B cell (primary cell): Measurements from ENCODE around the gene ANKRD44. TPM values are rescaled to one million over a fixed set of nuclear protein-coding genes. Genes with fewer than 3 reads are reported as not detected.
A peak's percentile ranks its signal among the peaks of the same experiment; 100 is the strongest.

Experiments
- ATAC-seq: fragments of 200-7000 bp; cut with Tn5 transposase; one replicate; pipeline ENCODE4 v1.10.0; 2021; ENCODE audit warnings: low read depth, mild to moderate bottlenecking, moderate number of reproducible peaks, moderate library complexity
- CTCF ChIA-PET: fragments of 350-600 bp; sonication (Branson Sonifier 250); formaldehyde crosslinking; loops from one replicate; lab custom pipeline; 2021; ENCODE audit warnings: antibody characterized with exemption, inconsistent platforms; lab: Charles Lee
- POLR2A ChIA-PET: fragments of 350-600 bp; sonication (Branson Sonifier 250); formaldehyde crosslinking; loops from one replicate; lab custom pipeline; 2021; ENCODE audit warnings: antibody characterized with exemption; lab: Charles Lee
- DNase-seq: peaks from one replicate; pipeline ENCODE4 v3.0.0; 2013
- H2AFZ ChIP-seq: 2 replicates; pipeline ENCODE4 v1.6.1; 2012; ENCODE audit warnings: mild to moderate bottlenecking, low read depth, low read length; ENCODE audit not compliant: insufficient read depth, poor library complexity, severe bottlenecking
- H3K27ac ChIP-seq, 2 donors: 1 replicate in 1 of 2; 2 replicates in 1 of 2; pipeline ENCODE4 v1.5.1; 2012 to 2013; ENCODE audit warnings: low read length in 2 of 2, mild to moderate bottlenecking in 2 of 2, moderate library complexity in 1 of 2
- H3K27me3 ChIP-seq, 4 experiments: fragments of 200-600 bp in 1 of 4; sonication (generic) in 1 of 4; replicated peaks in 1 of 4; 1 replicate in 2 of 4; 2 replicates in 2 of 4; pipeline versions ENCODE4 v1.6.1 to v1.7.0; 2013 to 2016; ENCODE audit warnings: low read length in 3 of 4, mild to moderate bottlenecking in 2 of 4, mixed read lengths in 1 of 4, moderate library complexity in 1 of 4; ENCODE audit not compliant: insufficient read depth in 4 of 4, control insufficient read depth in 3 of 4; ENCODE audit errors: control extremely low read depth in 1 of 4
- H3K36me3 ChIP-seq, 2 experiments: replicated peaks in 1 of 2; 1 replicate in 1 of 2; 2 replicates in 1 of 2; pipeline versions ENCODE4 v1.6.1 to v1.7.1; 2013; ENCODE audit warnings: low read length in 1 of 2; ENCODE audit not compliant: insufficient read depth in 2 of 2, control insufficient read depth in 1 of 2; ENCODE audit errors: control extremely low read depth in 1 of 2, extremely low read depth in 1 of 2
- H3K4me1 ChIP-seq, 2 donors: fragments of 200-600 bp in 1 of 2; sonication (generic) in 1 of 2; 1 replicate in 1 of 2; 2 replicates in 1 of 2; pipeline versions ENCODE4 v1.5.1 to v1.6.1; 2013 to 2017; ENCODE audit warnings: low read length in 2 of 2; ENCODE audit not compliant: control insufficient read depth in 2 of 2, insufficient read depth in 2 of 2
- H3K4me2 ChIP-seq: replicated peaks from 2 replicates; pipeline ENCODE3; 2012; ENCODE audit warnings: mild to moderate bottlenecking, low read depth, low read length; ENCODE audit not compliant: poor library complexity, severe bottlenecking
- H3K4me3 ChIP-seq, 5 experiments: fragments of 200-600 bp in 1 of 5; sonication (generic) in 1 of 5; 1 replicate in 3 of 5; 2 replicates in 2 of 5; pipeline versions ENCODE4 v1.5.1 to v1.7.0; 2011 to 2016; ENCODE audit warnings: low read length in 4 of 5, mild to moderate bottlenecking in 4 of 5, low read depth in 2 of 5, control low read depth in 1 of 5, moderate library complexity in 1 of 5; ENCODE audit not compliant: insufficient read depth in 1 of 5; ENCODE audit errors: control extremely low read depth in 1 of 5, extremely low read depth in 1 of 5
- H3K79me2 ChIP-seq: fragments of 200-600 bp; sonication (generic); one replicate; pipeline ENCODE4 v1.6.0; 2016; ENCODE audit warnings: low read length; ENCODE audit not compliant: control insufficient read depth, insufficient read depth
- H3K9ac ChIP-seq: fragments of 200-600 bp; sonication (generic); 2 replicates; pipeline ENCODE4 v1.6.1; 2017; ENCODE audit warnings: mild to moderate bottlenecking, low read length, moderate library complexity
- H3K9me3 ChIP-seq, 3 donors: one replicate each; pipeline versions ENCODE4 v1.6.1 to v1.7.1; 2013; ENCODE audit warnings: low read length in 2 of 3; ENCODE audit not compliant: control insufficient read depth in 2 of 3, insufficient read depth in 1 of 3; ENCODE audit errors: control extremely low read depth in 1 of 3
- H4K20me1 ChIP-seq: 2 replicates; pipeline ENCODE4 v1.6.0; 2012; ENCODE audit warnings: mild to moderate bottlenecking, low read length; ENCODE audit not compliant: insufficient read depth, control insufficient read depth, poor library complexity, severe bottlenecking
- H3K27ac Mint-ChIP-seq: one replicate; pipeline ENCODE4 v1.8.0; 2021; ENCODE audit warnings: mixed read lengths
- H3K27me3 Mint-ChIP-seq: one replicate; pipeline ENCODE4 v1.8.0; 2021; ENCODE audit warnings: mixed read lengths
- H3K4me1 Mint-ChIP-seq: one replicate; pipeline ENCODE4 v1.8.0; 2021; ENCODE audit warnings: mixed read lengths
- H3K4me3 Mint-ChIP-seq: one replicate; pipeline ENCODE4 v1.8.0; 2021; ENCODE audit warnings: mixed read lengths
- H3K9me3 Mint-ChIP-seq: one replicate; pipeline ENCODE4 v1.8.0; 2022; ENCODE audit warnings: mixed read lengths; ENCODE audit not compliant: insufficient read depth
- CTCF ChIP-seq: fragments of 200-600 bp; IDR thresholded peaks from one replicate; pipeline ENCODE4 v1.8.0; 2022; ENCODE audit warnings: antibody characterized with exemption, mild to moderate bottlenecking
- EZH2 ChIP-seq: IDR thresholded peaks from 2 replicates; pipeline ENCODE4 v1.6.1; 2012; ENCODE audit warnings: borderline replicate concordance, low read depth, mild to moderate bottlenecking, moderate library complexity, low read length; ENCODE audit not compliant: insufficient read depth, poor library complexity, severe bottlenecking
- WGBS: methylation state at CpG from one replicate; pipeline ENCODE4 v1.1.5; 2013; ENCODE audit warnings: missing lambda C conversion rate; ENCODE audit not compliant: insufficient coverage; 5-methylcytosine and 5-hydroxymethylcytosine counted together
- intact Hi-C: fragments of 100-400 bp; cut with micrococcal nuclease; formaldehyde crosslinking; loops from one replicate; pipeline ENCODE4 v1.10.0; 2022
- polyA plus RNA-seq: library from polyadenylated mRNA; depleted of rRNA; stranded (reverse); fragments of >200 nt; gene quantifications from 2 replicates; pipeline ENCODE4 v1.2.3, GENCODE V29; 2012
- total RNA-seq, 2 donors: library from RNA; stranded (reverse); fragments of 120-200 nt in 1 of 2; gene quantifications; 1 replicate in 1 of 2; 2 replicates in 1 of 2; pipeline versions ENCODE4 v1.2.3 to v1.2.4, GENCODE V29; 2013 to 2022

The ANKRD44 gene
- total and polyA plus RNA-seq, 2 donors (not counting 1 experiment from before 2014, with no cell fraction given) = 92.6 to 457 TPM

GRCh38 chr2:197136452-197136851 is 174.1 kb downstream of the ANKRD44 start:
- Histone ChIP-seq H3K9me3 (no peaks in the 10 kb centered on the region), H3K4me2 (no peak overlapping the region), H3K4me1 (peaks cover 83 to 85% of the 10 kb centered on the region in 2 donors), H3K79me2 (peaks cover 87% of the 10 kb centered on the region), H3K27ac (peak overlapping the region; percentile 31 to 82), H3K27me3 (no peaks in the 10 kb centered on the region), H3K36me3 (peaks cover 15 to 45% of the 10 kb centered on the region in 2 experiments), H3K4me3 (no peak overlapping the region), H2AFZ (no peak overlapping the region), H3K9ac (no peak overlapping the region), H4K20me1 (no peaks in the 10 kb centered on the region)
- no peak for DNase-seq
- peaks cover 85% of the 10 kb centered on the region for H3K4me1 Mint-ChIP-seq
- no peak for ATAC-seq
- CTCF ChIA-PET = interaction anchor here (0.7 to 14.3 kb wide), 6 partner anchors 9 to 35 kb away, joined by 3 to 130 read pairs (median 7); no protein-coding TSS in a partner anchor
- no peaks in the 10 kb centered on the region for H3K27me3 Mint-ChIP-seq
- peak overlapping the region; percentile 89 for H3K27ac Mint-ChIP-seq
- POLR2A ChIA-PET = interaction anchor here (0.5 to 0.7 kb wide), 2 partner anchors 152 to 973 kb away, joined by 3 to 4 read pairs; no protein-coding TSS in a partner anchor
- TF ChIP-seq EZH2 (no peak), CTCF (no peak)
- intact Hi-C loops = no loop called here
- no CpG with 5 or more reads among the region's 5 CpGs for WGBS
- H3K9me3 Mint-ChIP-seq = no peaks in the 10 kb centered on the region
- no peak overlapping the region for H3K4me3 Mint-ChIP-seq

GRCh38 chr2:197135806-197136205 is 174.8 kb downstream of the ANKRD44 start:
- Histone ChIP-seq H3K27me3 (no peaks in the 10 kb centered on the region), H3K4me3 (no peak overlapping the region), H4K20me1 (no peaks in the 10 kb centered on the region), H3K27ac (peak overlapping the region; percentile 31 to 82), H3K4me1 (peaks cover 84% of the 10 kb centered on the region in 2 donors), H3K36me3 (peaks cover 15 to 45% of the 10 kb centered on the region in 2 experiments), H3K9ac (no peak overlapping the region), H3K4me2 (no peak overlapping the region), H2AFZ (no peak overlapping the region), H3K9me3 (no peaks in the 10 kb centered on the region), H3K79me2 (peaks cover 80% of the 10 kb centered on the region)
- no peak overlapping the region for H3K4me3 Mint-ChIP-seq
- ChIA-PET CTCF (interaction anchor here (1.4 to 14.3 kb wide), 6 partner anchors 8 to 56 kb away, joined by 3 to 130 read pairs (median 8); no protein-coding TSS in a partner anchor), POLR2A (interaction anchor here (0.5 to 1.4 kb wide), 2 partner anchors 10 to 152 kb away, joined by 4 to 5 read pairs; no protein-coding TSS in a partner anchor)
- no peaks in the 10 kb centered on the region for H3K9me3 Mint-ChIP-seq
- TF ChIP-seq CTCF (no peak), EZH2 (no peak)
- DNase-seq (no peak), ATAC-seq (no peak)
- H3K27me3 Mint-ChIP-seq = no peaks in the 10 kb centered on the region
- WGBS = 89% methylated on average over 1 of the region's 1 CpG
- intact Hi-C loops = no loop called here
- H3K27ac Mint-ChIP-seq = peak overlapping the region; percentile 89
- peaks cover 84% of the 10 kb centered on the region for H3K4me1 Mint-ChIP-seq
